Lower leg skin (tissue), 4 donors: ENCODE measurements around the gene TMEM147. TPM values are rescaled to one million over a fixed set of nuclear protein-coding genes. Genes with fewer than 3 reads are reported as not detected.

Experiments used
- DNase-seq, 2 donors: peaks; one replicate each; pipeline ENCODE4 v3.0.0-alpha.2; 2019; ENCODE audit warnings: low spot score in 2 of 2
- H3K4me3 ChIP-seq: fragments of 200-600 bp; sonication (generic); 2 replicates; pipeline ENCODE4 v1.5.1; 2017; ENCODE audit warnings: mild to moderate bottlenecking, low read depth; ENCODE audit not compliant: poor library complexity, severe bottlenecking
- POLR2A ChIP-seq, 2 donors: fragments of 450-650 bp; IDR thresholded peaks; one replicate each; pipeline ENCODE4 v1.6.1; 2016 to 2017; ENCODE audit warnings: antibody characterized with exemption in 2 of 2, mild to moderate bottlenecking in 1 of 2, moderate library complexity in 1 of 2
- WGBS, 2 donors: methylation state at CpG; one replicate each; pipeline ENCODE4 v1.1.5; 2018; 5-methylcytosine and 5-hydroxymethylcytosine counted together
- intact Hi-C: fragments of 100-400 bp; cut with DNase I; formaldehyde crosslinking; loops from one replicate; pipeline ENCODE4 v1.15.0; 2023; ENCODE audit warnings: low total_unique reads
- total RNA-seq, 4 donors: library from RNA; depleted of rRNA; stranded (reverse); fragments of >200 nt; gene quantifications; one replicate each; pipeline ENCODE4 v1.1.0, GENCODE V29; 2016
- TF ChIP-seq, protein P1 (sequence below), 3 donors: fragments of 450-650 bp; IDR thresholded peaks; one replicate each; pipeline ENCODE4 v1.5.1; 2016; ENCODE audit warnings: antibody characterized with exemption in 3 of 3, mild to moderate bottlenecking in 3 of 3, moderate library complexity in 2 of 3

The TMEM147 gene
- total RNA-seq, 4 donors from 2014 or later = 102 to 158 (median 130) TPM

GRCh38 chr19:35509861-35510625 lies 35.4 kb upstream of the TMEM147 start:
- H3K4me3 ChIP-seq = peak overlapping the region; percentile 31
- peak in 1 of 2 donors; percentile 94 for DNase-seq
- intact Hi-C loops = no loop called here
- TF ChIP-seq POLR2A (IDR thresholded peaks at IDR 0.05) = no peak
- TF ChIP-seq, protein P1, sequence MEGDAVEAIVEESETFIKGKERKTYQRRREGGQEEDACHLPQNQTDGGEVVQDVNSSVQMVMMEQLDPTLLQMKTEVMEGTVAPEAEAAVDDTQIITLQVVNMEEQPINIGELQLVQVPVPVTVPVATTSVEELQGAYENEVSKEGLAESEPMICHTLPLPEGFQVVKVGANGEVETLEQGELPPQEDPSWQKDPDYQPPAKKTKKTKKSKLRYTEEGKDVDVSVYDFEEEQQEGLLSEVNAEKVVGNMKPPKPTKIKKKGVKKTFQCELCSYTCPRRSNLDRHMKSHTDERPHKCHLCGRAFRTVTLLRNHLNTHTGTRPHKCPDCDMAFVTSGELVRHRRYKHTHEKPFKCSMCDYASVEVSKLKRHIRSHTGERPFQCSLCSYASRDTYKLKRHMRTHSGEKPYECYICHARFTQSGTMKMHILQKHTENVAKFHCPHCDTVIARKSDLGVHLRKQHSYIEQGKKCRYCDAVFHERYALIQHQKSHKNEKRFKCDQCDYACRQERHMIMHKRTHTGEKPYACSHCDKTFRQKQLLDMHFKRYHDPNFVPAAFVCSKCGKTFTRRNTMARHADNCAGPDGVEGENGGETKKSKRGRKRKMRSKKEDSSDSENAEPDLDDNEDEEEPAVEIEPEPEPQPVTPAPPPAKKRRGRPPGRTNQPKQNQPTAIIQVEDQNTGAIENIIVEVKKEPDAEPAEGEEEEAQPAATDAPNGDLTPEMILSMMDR (IDR thresholded peaks at IDR 0.05) = peak in 2 of 3 donors; percentile 64 to 86
- 0 to 1% methylated on average over 37 to 38 of the region's 39 CpGs for WGBS, 2 donors

DNA sequence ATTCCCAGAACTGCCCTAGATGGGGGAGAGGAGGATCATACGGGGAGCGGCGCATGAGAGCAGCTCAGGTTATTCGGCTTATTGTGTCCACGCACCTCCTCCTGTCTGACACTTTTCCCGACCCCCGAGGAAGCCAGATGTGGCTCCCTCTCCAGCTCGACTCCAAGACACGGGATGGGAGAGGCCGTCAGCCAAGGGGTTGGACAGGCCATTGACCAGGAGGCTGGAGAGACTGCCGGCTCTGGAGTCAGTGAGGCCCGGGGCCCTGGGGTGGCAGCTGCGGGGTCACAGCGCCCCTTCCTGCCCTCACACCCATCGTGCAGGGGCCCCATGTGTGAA lies 34.8 kb upstream of the TMEM147 start:
- DNase-seq = no peak
- TF ChIP-seq, protein P1 (IDR thresholded peaks at IDR 0.05) = no peak
- TF ChIP-seq POLR2A (IDR thresholded peaks at IDR 0.05) = no peak
- H3K4me3 ChIP-seq = no peak overlapping the region
- 19% methylated on average over 15 of the region's 15 CpGs; no CpG with 5 or more reads in 1 of the 2 donors for WGBS, 2 donors
- intact Hi-C loops = no loop called here

GRCh38 chr19:35511337-35511736 lies 34.1 kb upstream of the TMEM147 start:
- H3K4me3 ChIP-seq = no peak overlapping the region
- intact Hi-C loops = no loop called here
- TF ChIP-seq, protein P1 (IDR thresholded peaks at IDR 0.05) = no peak
- TF ChIP-seq POLR2A (IDR thresholded peaks at IDR 0.05) = no peak
- 79 to 81% methylated on average over 7 of the region's 7 CpGs for WGBS, 2 donors
- no peak for DNase-seq

- H3K4me3 ChIP-seq = no peak overlapping the region
- no peak for DNase-seq
- TF ChIP-seq, protein P1 (IDR thresholded peaks at IDR 0.05) = no peak
- TF ChIP-seq POLR2A (IDR thresholded peaks at IDR 0.05) = no peak
- WGBS, 2 donors = 75 to 87% methylated on average over 14 to 15 of the region's 15 CpGs
- intact Hi-C loops = no loop called here
Measured at GRCh38 chr19:35512831-35513627, 32.4 kb upstream of the TMEM147 start.

GRCh38 chr19:35513628-35514281 lies 31.7 kb upstream of the TMEM147 start, which contains the start of gene DMKN:
Gene DMKN, minus strand, starts transcription at chr19:35513649. Its CDS starts 174 bp downstream, at chr19:35513475.
- intact Hi-C loops = no loop called here
- 20 to 32% methylated on average over 12 to 15 of the region's 15 CpGs for WGBS, 2 donors
- no peak within 1 kb of the TSS for H3K4me3 ChIP-seq
- no peak for TF ChIP-seq POLR2A (IDR thresholded peaks at IDR 0.05)
- TF ChIP-seq, protein P1 (IDR thresholded peaks at IDR 0.05) = no peak
- DNase-seq = no peak
